Mesenchymal stem cell (in vitro differentiated cells and primary cell): ENCODE measurements around the gene PRKAG2.

Experiments used
- DNase-seq: peaks from one replicate; pipeline ENCODE4 v3.0.0-alpha.2; 2013
- H2AFZ ChIP-seq: one replicate; pipeline ENCODE4 v1.6.1; 2013; ENCODE audit warnings: low read depth, mild to moderate bottlenecking, control low read depth, inconsistent platforms, low read length, moderate library complexity
- H2AK5ac ChIP-seq: 2 replicates; pipeline ENCODE4 v1.6.1; 2013; ENCODE audit warnings: low read length, moderate library complexity, mild to moderate bottlenecking, inconsistent platforms; ENCODE audit not compliant: severe bottlenecking
- H2BK120ac ChIP-seq: one replicate; pipeline ENCODE4 v1.6.1; 2013; ENCODE audit warnings: low read depth, mild to moderate bottlenecking, inconsistent platforms, low read length, moderate library complexity
- H2BK12ac ChIP-seq, 2 experiments: one replicate each; pipeline ENCODE4 v1.6.1; 2013; ENCODE audit warnings: inconsistent platforms in 2 of 2, low read length in 2 of 2, mild to moderate bottlenecking in 2 of 2, moderate library complexity in 2 of 2, control low read depth in 1 of 2
- H2BK15ac ChIP-seq: one replicate; pipeline ENCODE4 v1.6.1; 2013; ENCODE audit warnings: mild to moderate bottlenecking, low read depth, inconsistent platforms; ENCODE audit not compliant: poor library complexity, severe bottlenecking
- H2BK5ac ChIP-seq: 2 replicates; pipeline ENCODE4 v1.6.1; 2013; ENCODE audit warnings: low read depth, mild to moderate bottlenecking, low read length, control low read depth, inconsistent platforms; ENCODE audit not compliant: poor library complexity, severe bottlenecking
- H3K14ac ChIP-seq, 2 experiments: one replicate each; pipeline ENCODE4 v1.6.1; 2013; ENCODE audit warnings: inconsistent platforms in 2 of 2, low read length in 2 of 2, control low read depth in 1 of 2, mild to moderate bottlenecking in 1 of 2, moderate library complexity in 1 of 2
- H3K18ac ChIP-seq, 2 experiments: one replicate each; pipeline ENCODE4 v1.6.1; 2013; ENCODE audit warnings: inconsistent platforms in 2 of 2, low read length in 2 of 2, control low read depth in 1 of 2, low read depth in 1 of 2, mild to moderate bottlenecking in 1 of 2
- H3K23ac ChIP-seq, 2 experiments: one replicate each; pipeline ENCODE4 v1.6.1; 2013; ENCODE audit warnings: inconsistent platforms in 2 of 2, low read length in 2 of 2, mild to moderate bottlenecking in 2 of 2, moderate library complexity in 2 of 2, control low read depth in 1 of 2
- H3K27ac ChIP-seq: 2 replicates; pipeline ENCODE4 v1.5.1; 2013; ENCODE audit warnings: mild to moderate bottlenecking, moderate library complexity, low read length, control low read depth, inconsistent platforms; ENCODE audit not compliant: poor library complexity, severe bottlenecking
- H3K27me3 ChIP-seq, 2 experiments: 2 replicates each; pipeline versions ENCODE4 v1.6.1 to v1.7.0; 2013; ENCODE audit warnings: low read length in 2 of 2, mild to moderate bottlenecking in 2 of 2, moderate library complexity in 2 of 2, control low read depth in 1 of 2, inconsistent platforms in 1 of 2; ENCODE audit not compliant: control insufficient read depth in 1 of 2, insufficient read depth in 1 of 2
- H3K36me3 ChIP-seq, 2 experiments: 2 replicates each; pipeline versions ENCODE4 v1.6.1 to v1.7.0; 2013; ENCODE audit warnings: low read length in 2 of 2, control low read depth in 1 of 2, inconsistent platforms in 1 of 2, low read depth in 1 of 2, mild to moderate bottlenecking in 1 of 2; ENCODE audit not compliant: insufficient read depth in 2 of 2, control insufficient read depth in 1 of 2
- H3K4ac ChIP-seq, 2 experiments: one replicate each; pipeline ENCODE4 v1.6.1; 2013; ENCODE audit warnings: inconsistent platforms in 2 of 2, low read length in 2 of 2, mild to moderate bottlenecking in 2 of 2, moderate library complexity in 2 of 2, control low read depth in 1 of 2, low read depth in 1 of 2
- H3K4me1 ChIP-seq: 2 replicates; pipeline ENCODE4 v1.6.1; 2013; ENCODE audit warnings: low read depth, low read length, control low read depth; ENCODE audit not compliant: control insufficient read depth, insufficient read depth
- H3K4me2 ChIP-seq: 2 replicates; pipeline ENCODE4 v1.6.1; 2013; ENCODE audit warnings: low read length, mild to moderate bottlenecking, inconsistent platforms; ENCODE audit not compliant: poor library complexity, severe bottlenecking
- H3K4me3 ChIP-seq, 2 experiments: 2 replicates each; pipeline versions ENCODE4 v1.5.1 to v1.7.0; 2013; ENCODE audit warnings: low read length in 2 of 2, mild to moderate bottlenecking in 2 of 2, control low read depth in 1 of 2, low read depth in 1 of 2; ENCODE audit not compliant: insufficient read depth in 1 of 2
- H3K79me1 ChIP-seq: replicated peaks from 2 replicates; pipeline ENCODE4 v1.6.1; 2013; ENCODE audit warnings: mild to moderate bottlenecking, control low read depth, low read length, inconsistent platforms; ENCODE audit not compliant: poor library complexity, severe bottlenecking
- H3K9ac ChIP-seq: 2 replicates; pipeline ENCODE4 v1.7.0; 2013; ENCODE audit warnings: mild to moderate bottlenecking, low read length, moderate library complexity
- H3K9me3 ChIP-seq: 2 replicates; pipeline ENCODE4 v1.7.0; 2013; ENCODE audit warnings: mild to moderate bottlenecking, low read length; ENCODE audit not compliant: control insufficient read depth
- H4K8ac ChIP-seq: one replicate; pipeline ENCODE4 v1.6.1; 2013; ENCODE audit warnings: inconsistent platforms, mild to moderate bottlenecking, low read length, moderate library complexity
- H4K91ac ChIP-seq: one replicate; pipeline ENCODE4 v1.6.1; 2013; ENCODE audit warnings: mild to moderate bottlenecking, low read length, inconsistent platforms
- WGBS: methylation state at CpG from one replicate; pipeline ENCODE4 v1.1.7; 2013; ENCODE audit warnings: mixed read lengths; 5-methylcytosine and 5-hydroxymethylcytosine counted together

The PRKAG2 gene

DNA sequence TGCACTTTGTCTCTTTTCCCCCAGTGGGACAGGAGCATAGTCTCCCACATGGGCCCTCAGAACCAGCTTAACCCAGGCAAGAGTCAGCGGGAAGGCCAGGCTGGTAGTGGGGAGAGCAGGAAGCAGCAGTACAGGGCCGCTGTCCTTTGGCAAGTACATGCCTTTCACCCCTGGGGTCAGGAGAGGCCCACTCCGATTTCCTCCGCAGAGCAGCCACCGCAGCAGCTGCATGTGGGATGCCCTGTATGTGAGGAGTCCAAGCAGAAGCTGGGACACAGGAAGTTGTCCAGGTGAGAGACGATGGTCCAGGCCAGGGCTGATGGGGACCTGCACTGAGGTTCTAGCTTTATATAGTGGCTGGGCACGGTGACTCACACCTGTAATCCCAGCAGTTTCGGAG, 42.7 kb upstream of the PRKAG2 start:
- Histone ChIP-seq H3K36me3 (no peaks in the 10 kb centered on the region), H2BK120ac (no peak overlapping the region), H3K79me1 (no peaks in the 10 kb centered on the region), H3K27me3 (peaks cover 26 to 49% of the 10 kb centered on the region in 2 experiments), H2BK15ac (no peak overlapping the region), H3K9ac (no peak overlapping the region), H3K4ac (no peak overlapping the region), H3K18ac (no peak overlapping the region), H3K4me1 (no peaks in the 10 kb centered on the region), H4K91ac (peak overlapping the region; percentile 27), H3K9me3 (peaks cover 8% of the 10 kb centered on the region), H3K4me2 (no peak overlapping the region), H4K8ac (no peak overlapping the region), H3K4me3 (no peak overlapping the region), H3K14ac (no peak overlapping the region), H3K23ac (no peak overlapping the region), H2AK5ac (no peak overlapping the region), H2AFZ (no peak overlapping the region), H3K27ac (no peak overlapping the region), H2BK5ac (no peak overlapping the region), H2BK12ac (peak overlapping the region in 1 of 2 experiments; percentile 53)
- no peak for DNase-seq
- WGBS = 85% methylated on average over 8 of the region's 8 CpGs

DNA sequence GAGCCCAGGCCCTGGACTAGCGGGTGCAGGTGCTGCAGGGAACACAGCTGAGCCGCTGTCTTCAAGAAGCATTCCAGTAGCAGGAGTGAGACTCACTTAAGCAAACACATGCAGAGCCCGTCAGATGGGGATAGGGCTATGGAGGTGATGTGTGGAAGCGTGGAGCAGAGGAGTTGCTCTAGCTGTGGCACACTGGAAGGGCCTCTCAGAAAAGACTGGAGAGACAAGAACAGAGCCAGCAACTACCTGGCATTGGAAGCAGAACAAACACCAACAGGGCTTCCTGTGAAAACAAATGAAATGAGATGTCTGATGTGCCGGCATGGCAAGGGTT, 41.6 kb upstream of the PRKAG2 start:
- no peaks in the 10 kb centered on the region for H3K36me3 ChIP-seq
- H2AFZ ChIP-seq = no peak overlapping the region
- no peak overlapping the region for H4K91ac ChIP-seq
- H3K23ac ChIP-seq = no peak overlapping the region
- H2BK120ac ChIP-seq = no peak overlapping the region
- H4K8ac ChIP-seq = no peak overlapping the region
- no peak overlapping the region for H3K27ac ChIP-seq
- no peak overlapping the region for H2AK5ac ChIP-seq
- H3K18ac ChIP-seq = no peak overlapping the region
- no peak overlapping the region for H2BK5ac ChIP-seq
- peaks cover 26 to 47% of the 10 kb centered on the region in 2 experiments for H3K27me3 ChIP-seq
- no peaks in the 10 kb centered on the region for H3K79me1 ChIP-seq
- DNase-seq = no peak
- H3K9me3 ChIP-seq = peaks cover 18% of the 10 kb centered on the region
- H3K9ac ChIP-seq = no peak overlapping the region
- H2BK12ac ChIP-seq = no peak overlapping the region
- no peak overlapping the region for H3K14ac ChIP-seq
- WGBS = 83% methylated on average over 5 of the region's 5 CpGs
- no peak overlapping the region for H3K4ac ChIP-seq
- H2BK15ac ChIP-seq = no peak overlapping the region
- no peaks in the 10 kb centered on the region for H3K4me1 ChIP-seq
- no peak overlapping the region for H3K4me3 ChIP-seq
- no peak overlapping the region for H3K4me2 ChIP-seq

DNA sequence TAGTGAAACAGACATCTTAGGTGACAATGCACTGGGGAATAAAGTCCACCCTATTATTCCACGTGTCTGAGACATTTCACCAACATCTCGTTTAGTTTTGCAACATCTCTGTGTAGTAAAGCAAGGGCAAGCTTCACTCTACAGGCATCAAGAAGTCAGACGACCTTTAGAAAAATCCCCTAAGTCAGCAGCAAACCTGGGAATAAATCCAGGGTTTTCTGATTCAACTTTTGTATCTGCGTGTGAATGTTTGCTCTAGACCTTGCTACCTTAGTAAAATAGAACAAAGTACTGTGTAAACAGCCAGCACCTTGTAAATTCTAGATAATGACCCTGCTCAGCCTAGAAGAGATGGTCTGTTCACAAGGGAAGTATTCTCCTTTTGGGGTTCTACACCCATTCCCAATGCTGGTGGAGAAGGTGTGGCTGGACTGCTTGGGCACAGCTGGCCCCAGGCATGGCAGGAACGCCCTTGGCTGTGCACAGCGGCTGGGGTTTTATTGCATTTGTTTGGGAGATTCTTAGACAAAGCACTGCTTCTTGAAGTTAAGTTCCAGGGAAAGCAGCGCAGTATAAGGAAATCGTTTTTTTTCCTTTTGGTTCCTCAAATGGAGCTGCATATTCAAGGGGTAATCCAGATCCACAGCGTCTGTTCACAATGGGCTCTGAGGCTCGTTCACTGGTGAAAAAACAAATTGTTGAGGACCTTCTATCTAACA, 41.0 kb upstream of the PRKAG2 start:
- H3K14ac ChIP-seq = no peak overlapping the region
- H3K18ac ChIP-seq = no peak overlapping the region
- H2AK5ac ChIP-seq = no peak overlapping the region
- H2BK15ac ChIP-seq = no peak overlapping the region
- peaks cover 23% of the 10 kb centered on the region for H3K9me3 ChIP-seq
- no peak overlapping the region for H4K91ac ChIP-seq
- H3K27me3 ChIP-seq = peaks cover 26 to 44% of the 10 kb centered on the region in 2 experiments
- no peak overlapping the region for H3K4ac ChIP-seq
- H3K27ac ChIP-seq = no peak overlapping the region
- H2AFZ ChIP-seq = no peak overlapping the region
- 76% methylated on average over 10 of the region's 10 CpGs for WGBS
- H3K79me1 ChIP-seq = no peaks in the 10 kb centered on the region
- H3K4me3 ChIP-seq = no peak overlapping the region
- no peak overlapping the region for H2BK5ac ChIP-seq
- no peak overlapping the region for H4K8ac ChIP-seq
- no peaks in the 10 kb centered on the region for H3K36me3 ChIP-seq
- no peak overlapping the region for H3K23ac ChIP-seq
- no peak for DNase-seq
- H2BK12ac ChIP-seq = no peak overlapping the region
- H3K4me1 ChIP-seq = no peaks in the 10 kb centered on the region
- H3K4me2 ChIP-seq = no peak overlapping the region
- no peak overlapping the region for H3K9ac ChIP-seq
- no peak overlapping the region for H2BK120ac ChIP-seq

DNA sequence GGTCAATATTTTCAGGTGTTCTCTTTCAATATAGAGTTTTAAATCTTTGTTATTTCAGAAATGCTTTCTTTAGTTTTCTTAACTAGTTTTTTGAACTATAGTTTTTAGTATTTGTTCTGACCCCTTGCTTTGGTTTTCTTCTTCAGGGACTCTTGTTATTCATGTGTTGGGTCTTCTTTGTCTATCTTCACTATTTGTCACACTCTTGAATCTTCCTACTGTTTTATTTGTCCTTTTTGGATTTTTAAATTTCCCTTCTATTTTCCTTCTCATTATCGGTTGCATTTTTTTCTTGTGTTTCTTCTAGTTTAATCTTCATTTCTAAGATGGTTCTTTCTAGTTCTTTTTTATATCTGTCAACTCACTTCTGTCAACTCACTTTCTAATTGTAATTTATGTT, 37.1 kb upstream of the PRKAG2 start:
- Histone ChIP-seq H4K91ac (no peak overlapping the region), H3K4ac (no peak overlapping the region), H3K27me3 (peaks cover 16 to 21% of the 10 kb centered on the region in 2 experiments)

More for the DNA sequence above, 37.1 kb upstream of the PRKAG2 start:
- H2BK120ac ChIP-seq = no peak overlapping the region
- no peak overlapping the region for H2BK12ac ChIP-seq
- H3K9me3 ChIP-seq = peaks cover 25% of the 10 kb centered on the region
- no peak overlapping the region for H2AFZ ChIP-seq
- DNase-seq = no peak
- H2AK5ac ChIP-seq = no peak overlapping the region
- no peak overlapping the region for H4K8ac ChIP-seq
- no peak overlapping the region for H3K14ac ChIP-seq
- H2BK5ac ChIP-seq = no peak overlapping the region
- H3K79me1 ChIP-seq = no peaks in the 10 kb centered on the region
- no peak overlapping the region for H3K23ac ChIP-seq
- no peaks in the 10 kb centered on the region for H3K4me1 ChIP-seq
- H3K18ac ChIP-seq = no peak overlapping the region
- no peak overlapping the region for H2BK15ac ChIP-seq
- H3K4me3 ChIP-seq = no peak overlapping the region
- H3K36me3 ChIP-seq = no peaks in the 10 kb centered on the region
- no peak overlapping the region for H3K4me2 ChIP-seq
- no CpG with 5 or more reads among the region's 1 CpG for WGBS
- H3K27ac ChIP-seq = no peak overlapping the region
- no peak overlapping the region for H3K9ac ChIP-seq
